ENCODE results near the gene HOXA11.
A peak's percentile ranks its signal among the peaks of the same experiment; 100 is the strongest.

HOXA11 gene

DNA sequence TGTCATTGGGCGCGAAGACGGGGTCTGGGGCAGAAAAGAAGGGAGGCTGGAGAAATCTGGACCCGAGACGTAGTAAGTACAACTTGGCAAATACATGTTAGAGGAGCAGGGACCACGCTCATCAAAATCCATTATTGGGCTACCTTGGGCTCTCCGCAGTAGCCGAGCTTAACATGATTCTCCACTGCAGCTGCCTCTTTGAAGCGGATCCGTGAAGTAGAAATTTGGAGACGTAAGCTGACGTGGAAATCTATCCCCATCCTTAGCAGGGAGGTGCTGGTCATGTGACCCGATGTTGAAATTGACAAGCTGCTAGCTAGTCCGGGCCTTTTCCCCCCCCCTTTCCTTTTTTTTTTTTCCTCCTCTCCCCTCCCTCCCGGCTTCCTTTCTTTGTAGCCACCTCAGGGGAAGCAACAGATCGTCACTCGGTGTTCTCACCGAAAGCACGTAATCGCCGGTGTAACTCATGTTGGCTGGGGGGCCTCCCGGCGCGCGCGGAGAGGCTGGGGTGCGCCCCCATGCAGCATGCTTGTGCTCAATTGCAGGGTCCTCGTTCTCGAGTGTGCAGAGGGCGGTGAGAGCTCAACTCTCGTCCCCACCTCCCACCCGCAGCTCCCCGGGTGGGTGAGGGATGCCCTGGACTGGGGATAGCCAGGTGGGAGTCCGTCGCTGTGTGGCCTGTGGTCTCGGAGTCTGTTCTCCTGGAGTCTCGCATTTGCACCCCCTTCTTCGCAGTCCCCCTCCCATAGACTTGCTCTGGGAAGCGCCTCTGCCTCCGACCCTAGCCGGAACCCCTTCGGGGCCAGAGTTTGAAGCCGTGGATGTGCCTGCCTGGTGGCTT lies at the start of gene HOXA11:
Gene HOXA11 (minus strand): TSS at position 220 of the 841 bp plus-strand sequence. CDS start 88 bp downstream, at position 132.
- DNase-seq, result no peak

DNA sequence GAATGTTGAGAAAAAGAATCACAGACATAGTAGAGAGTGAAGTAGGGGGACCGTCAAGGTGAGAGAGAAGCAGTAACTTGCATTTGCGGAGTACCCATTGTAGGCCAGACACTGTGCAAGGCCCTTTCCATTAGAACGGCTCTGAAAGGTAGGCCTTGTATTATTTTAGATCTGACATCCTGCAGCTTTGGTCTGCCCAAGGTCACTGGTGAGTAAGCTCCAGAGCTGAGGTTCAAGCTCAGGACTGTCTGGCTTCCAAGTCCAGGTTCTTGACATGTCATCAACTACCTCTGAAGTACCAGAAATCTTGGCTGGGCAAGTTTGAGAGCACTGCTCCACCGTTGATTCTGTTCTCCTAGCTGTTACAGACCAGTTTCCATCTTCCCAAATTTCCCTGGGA lies 44.4 kb upstream of the HOXA11 start:
- no peak for DNase-seq

DNA sequence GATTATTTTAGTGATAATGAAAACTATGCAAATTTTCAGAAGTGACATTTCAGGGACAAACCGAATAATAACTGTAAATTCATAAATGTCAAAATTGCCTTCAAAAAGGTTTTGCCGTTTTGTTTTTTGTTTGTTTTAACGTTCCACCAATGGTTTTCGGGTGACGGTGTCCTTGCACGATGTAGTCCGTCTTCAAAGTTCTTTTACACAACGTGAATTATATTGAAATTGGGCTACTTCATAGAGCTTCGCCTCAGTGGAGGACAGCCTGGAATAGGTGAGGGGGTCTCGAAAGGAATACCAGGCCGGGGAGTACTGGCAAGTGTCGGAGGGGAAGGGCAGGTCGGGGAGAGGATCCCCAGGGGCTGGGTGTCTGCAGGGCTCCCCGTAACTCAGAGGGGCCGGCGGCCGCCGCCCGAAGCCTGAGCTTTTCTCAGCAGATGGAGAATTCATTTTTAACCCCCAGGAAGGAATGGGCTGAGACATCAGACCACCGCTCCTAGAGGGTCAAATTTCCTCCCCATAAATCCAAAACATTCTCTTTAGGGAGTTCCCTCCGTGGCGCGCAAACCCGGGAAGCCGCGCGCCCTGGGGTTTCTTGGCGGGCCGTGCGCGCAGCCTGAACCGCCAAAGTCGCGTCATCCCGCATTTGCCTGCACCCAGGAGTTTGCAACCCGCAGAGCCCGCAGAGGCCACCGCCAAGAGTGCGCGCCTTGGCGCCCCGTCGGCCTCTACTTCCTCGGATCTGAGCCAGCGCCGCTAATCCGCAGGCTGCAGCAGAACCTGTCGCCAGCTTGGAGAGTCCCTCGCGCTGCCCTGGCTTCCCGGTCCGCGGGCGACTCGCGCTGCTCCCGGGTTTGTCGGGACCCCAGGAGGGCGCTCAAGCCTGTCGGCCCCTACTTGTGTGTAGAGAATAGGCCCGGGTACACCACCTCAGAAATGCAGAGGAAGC lies 40.2 kb upstream of the HOXA11 start:
- DNase-seq, result no peak

DNA sequence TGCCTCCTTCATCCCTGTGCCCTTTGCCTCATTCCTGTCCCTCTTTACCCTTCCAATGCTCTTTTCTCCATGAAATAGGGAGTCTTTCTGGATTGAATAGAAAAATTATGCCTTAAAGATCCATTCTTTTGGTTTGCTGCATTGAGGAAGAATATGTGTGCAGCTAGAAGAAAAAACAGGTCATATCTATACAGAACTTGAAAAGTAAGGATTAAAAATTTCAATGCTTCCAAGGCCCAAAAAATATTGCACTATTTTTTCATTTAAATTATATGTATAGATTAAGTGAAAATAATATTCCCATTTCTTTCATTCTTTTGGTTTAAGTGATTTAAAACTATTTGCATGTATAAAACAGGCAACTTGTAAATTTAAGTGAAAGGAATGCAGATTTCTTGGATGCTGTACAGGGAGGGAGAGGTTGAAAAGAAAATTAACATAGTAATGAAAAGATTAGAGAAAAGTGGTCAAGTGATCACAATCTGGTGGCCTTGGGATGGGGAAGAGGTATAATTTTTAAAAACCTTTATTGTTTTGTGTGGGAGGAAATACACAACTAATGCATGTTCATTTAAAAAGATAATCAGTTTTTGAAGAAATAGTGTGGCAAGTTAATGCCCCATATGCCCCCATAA lies 39.0 kb upstream of the HOXA11 start:
- no peak for DNase-seq

DNA sequence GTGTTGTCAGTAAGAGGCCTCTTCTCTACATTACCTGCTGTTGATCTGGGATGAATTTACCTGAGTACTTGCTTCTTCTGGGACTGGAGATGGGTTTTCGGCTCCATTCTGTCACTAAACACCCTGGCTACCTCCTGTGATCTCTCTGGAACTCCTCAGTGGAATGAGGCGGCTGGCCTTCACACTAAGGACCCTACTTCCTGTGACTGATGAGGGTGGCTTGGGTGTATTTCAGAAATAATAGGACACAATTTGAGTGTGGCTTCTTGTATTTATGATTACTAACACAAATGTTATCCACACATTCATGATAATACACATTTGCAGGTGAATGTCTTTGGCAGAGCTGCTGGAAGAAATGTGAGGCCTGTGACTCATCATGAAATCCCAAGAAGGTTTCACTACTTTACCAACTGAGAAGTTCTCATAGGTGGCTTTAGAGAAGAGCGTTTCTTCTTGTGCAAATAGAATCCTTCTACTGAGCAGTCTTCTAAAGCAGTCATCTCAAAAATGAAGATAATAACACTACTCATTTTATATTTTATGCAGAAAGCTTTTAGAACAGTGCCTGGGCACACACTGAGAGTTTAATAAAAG lies 36.3 kb upstream of the HOXA11 start:
- peak; percentile 68 for DNase-seq

DNA sequence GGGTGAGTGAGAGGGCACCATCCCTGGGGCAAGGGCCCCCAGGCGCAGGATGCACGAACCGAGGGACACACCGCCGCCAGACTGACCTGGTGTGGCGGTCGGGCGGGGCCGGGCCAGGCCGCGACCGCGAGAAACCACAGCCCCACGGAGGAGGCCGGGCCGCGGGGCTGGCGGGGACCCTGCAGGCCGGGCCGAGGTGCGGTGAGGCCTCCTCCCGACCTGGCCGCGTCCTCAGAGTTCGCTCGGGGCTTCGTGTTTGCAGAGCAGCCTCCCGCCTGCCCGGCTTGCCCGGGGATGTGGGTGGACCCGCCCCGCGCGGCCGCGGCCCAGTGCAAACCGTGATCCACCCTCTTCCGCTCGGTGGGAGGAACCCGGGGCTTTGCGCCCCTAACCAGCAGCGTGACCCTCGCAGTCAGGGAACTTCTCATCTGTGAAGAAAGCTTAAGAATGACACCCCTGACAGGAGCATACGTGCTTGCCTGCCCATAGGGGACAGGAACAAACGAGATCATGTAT lies 35.5 kb upstream of the HOXA11 start:
- DNase-seq, result no peak

DNA sequence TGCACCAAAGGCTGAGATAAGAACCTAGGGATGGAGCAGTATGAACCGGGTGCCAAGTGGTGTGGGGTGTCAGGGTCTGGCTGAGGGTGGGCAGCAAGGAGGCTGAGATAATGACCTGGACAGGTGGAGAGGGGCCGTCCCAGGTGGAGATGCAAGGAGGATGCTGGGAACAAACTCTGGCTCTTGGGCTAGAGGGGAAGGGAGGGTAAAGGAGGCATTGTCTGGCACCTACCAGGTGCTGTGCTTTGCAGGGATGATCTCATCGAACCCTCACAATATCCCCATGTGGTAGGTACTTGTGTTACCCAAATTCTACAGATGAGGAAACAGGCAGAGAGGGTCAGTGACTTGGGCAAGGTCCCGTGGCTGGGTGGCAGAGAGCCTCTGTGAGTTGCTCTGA lies 34.8 kb upstream of the HOXA11 start:
- DNase-seq, result no peak

DNA sequence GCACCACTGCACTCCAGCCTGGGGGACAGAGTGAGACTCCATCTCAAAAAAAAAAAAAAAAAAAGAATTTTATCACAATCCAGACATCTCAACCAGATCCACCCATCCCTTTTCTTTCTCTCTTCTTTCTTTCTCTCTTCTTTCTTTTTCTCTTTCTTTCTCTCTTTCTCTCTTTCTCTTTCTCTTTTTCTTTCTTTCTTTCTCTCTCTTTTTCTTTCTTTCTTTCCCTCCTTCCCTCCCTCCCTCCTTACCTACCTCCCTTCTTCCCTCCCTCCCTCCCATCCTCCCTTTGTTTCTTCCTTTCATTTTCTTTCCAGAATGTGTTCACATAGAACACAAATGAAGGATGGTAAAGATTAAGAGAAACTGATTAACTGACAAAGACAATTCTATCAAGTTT lies 32.9 kb upstream of the HOXA11 start:
- no peak for DNase-seq

DNA sequence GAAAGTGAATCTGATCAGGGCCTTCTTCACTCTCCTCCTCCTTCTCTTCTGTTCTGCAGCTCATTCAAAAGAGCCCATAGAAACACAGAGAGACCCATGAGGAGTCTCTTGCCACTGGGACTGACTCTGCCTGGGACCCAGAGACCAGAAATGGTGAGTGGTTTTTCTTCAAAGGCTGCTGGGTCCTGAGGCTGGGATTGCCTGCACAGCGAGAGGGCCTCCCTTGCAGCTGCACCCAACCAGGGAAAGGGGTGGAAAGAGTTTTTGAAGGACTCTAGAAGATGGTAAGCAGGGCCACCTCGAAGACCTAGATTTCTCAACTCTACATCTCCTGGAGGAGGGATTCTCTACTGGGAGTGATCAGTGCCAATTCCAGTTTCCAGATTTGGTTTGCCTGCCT lies 30.3 kb upstream of the HOXA11 start:
- no peak for DNase-seq

DNA sequence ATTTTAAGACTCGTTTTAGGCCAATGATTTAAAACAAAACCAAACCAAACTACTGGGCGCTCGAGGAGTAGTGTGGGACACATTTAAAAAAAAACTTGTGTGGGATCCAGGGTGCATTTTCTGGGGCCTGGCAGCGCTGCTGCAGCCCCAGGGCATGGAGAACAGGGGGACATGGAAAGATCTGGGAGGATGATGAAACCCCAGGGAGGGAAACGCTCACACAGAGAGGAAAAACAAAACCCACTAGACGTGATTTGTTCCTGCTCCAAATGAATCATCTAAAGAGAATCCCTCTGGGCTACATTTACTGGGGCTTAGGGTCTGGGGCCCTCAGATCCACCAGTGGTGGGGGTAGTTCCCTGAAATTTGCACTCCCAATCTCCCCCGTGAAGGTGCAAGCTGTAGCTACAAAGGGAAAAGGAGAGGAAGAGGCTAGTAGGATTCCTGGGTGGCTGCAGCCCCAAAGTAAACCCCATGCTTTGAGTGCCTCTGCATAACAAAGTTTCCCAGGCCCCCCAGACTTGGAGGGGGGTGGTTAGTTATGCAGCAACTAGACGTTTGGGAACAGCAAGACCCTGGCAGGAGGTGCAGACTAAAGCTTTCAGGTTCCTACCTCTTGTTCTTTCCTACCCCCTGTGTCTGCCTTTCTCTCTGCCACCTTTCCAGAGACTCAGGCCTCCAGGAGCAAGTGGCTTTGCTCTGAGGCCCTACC lies 29.4 kb upstream of the HOXA11 start:
- DNase-seq, result no peak

DNA sequence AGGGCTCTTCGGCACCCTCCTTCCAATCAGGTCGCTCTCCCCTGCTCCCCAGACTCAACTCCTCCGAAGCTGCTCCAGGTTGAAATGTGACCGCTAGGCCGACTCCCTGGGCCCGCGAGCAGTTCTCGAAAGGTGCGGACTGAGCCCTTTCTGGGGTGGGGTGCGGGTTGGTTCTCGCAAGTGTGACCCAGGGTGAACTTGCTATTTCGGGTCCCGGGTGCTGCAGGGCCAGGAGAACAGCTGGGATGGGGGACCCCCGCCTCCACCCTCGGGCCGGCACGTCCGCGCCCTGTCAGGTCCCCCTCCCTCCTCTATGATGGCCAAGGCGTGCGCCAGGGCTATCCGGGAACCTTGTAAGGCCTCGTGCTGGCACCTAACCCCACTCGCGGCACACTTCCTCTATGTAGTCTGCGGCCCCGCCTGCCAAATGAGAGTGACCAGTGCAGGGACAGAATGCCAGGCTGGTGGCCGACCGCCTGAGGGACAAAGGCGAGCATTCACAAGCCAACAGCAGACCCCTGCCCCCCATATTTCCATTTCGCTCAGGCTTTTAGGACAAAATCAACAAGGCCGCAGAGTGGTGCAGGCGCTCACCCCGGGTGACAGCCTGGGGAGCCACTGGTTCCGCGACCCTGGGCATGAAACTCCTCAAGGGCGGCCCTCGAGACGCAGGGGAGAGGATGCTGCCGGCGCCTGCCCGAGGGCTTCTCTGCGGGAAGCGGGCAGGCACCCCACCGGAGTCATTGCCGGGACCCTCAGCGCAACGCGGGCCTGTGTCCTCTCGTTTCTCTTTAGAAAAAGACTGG lies 28.6 kb upstream of the HOXA11 start:
- no peak for DNase-seq

DNA sequence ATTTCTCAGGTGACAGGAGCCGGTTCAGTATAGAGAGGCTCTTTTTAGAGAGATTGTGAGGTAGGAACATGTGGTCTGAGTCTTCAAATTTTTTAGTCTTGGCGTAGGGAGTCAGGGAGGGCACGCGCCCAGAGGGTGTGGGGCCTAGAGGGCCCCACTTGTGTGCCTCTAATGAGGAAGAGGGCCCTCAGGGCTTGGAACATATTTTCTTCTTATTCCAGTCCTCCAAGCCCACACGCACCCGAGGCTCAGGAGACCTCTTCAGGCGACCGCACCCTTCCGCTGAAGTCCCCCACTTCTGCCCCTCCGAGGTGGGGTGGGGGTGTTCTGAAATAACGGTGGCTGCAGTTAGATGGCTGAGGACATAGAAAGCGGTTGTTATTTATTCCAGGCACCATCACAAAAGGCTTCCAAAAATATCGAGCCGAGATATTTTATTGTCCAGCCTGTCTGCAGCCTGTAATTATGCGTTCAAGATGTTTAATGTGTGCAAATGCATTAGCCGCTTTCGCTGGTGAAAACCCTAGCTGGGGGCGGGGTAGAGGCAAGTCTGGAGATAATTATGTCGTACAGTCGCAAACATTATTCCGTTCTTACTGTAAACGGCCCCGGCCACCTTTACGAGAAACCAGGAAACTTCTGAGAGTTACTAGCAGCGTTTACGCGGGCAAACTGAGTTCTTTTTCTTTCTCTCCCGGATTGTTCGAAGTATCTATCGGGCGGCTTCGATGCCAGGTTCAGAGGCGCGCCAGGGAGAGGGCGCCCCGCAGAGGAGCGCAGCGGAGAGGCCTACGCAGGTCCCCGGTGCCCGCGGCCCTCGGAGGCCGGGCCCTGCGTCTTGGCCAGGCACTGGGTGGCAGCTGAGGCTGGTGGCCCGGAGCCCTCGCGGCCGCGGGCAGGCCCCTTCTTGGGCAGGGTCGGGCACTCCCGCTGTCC lies 27.7 kb upstream of the HOXA11 start:
- DNase-seq, result no peak

DNA sequence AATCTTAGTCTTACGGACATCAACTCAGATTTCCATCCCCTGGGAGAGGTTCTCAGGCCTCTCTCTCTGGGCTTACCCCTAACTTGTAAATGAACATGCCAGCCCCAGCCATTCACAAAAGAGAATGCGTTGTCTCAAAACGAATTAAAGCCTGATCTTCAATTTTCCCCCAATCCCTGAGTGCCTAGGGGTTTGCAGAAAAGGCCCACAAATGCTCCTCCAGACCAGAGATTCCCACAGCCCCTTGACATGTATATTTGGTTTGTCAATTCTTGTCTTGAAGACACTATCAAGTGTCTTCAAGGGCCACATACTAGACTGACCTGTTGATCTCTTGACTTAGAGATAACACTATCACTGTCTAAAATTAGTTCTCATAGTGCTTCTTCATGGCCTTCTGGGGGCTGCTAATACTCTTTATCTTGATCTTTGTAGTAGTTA lies 26.8 kb upstream of the HOXA11 start:
- no peak for DNase-seq

DNA sequence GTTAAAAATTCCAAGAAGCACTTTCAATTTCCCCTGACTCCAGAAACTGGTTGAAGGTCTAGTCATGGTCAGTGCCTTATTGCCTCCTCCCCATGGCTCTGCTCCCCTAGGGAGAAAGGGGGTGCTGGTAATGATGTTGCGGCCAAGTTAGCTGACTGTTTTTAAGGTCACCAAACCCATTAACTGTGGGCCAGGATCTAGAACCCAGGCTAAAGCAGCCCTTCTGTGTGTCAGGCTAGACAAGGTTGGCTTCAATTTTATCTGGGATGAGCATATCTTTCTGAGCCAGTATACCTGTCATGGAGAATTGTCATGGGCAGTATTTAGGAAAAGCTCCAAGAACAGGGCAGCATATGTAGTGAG lies 26.0 kb upstream of the HOXA11 start:
- DNase-seq, result no peak

DNA sequence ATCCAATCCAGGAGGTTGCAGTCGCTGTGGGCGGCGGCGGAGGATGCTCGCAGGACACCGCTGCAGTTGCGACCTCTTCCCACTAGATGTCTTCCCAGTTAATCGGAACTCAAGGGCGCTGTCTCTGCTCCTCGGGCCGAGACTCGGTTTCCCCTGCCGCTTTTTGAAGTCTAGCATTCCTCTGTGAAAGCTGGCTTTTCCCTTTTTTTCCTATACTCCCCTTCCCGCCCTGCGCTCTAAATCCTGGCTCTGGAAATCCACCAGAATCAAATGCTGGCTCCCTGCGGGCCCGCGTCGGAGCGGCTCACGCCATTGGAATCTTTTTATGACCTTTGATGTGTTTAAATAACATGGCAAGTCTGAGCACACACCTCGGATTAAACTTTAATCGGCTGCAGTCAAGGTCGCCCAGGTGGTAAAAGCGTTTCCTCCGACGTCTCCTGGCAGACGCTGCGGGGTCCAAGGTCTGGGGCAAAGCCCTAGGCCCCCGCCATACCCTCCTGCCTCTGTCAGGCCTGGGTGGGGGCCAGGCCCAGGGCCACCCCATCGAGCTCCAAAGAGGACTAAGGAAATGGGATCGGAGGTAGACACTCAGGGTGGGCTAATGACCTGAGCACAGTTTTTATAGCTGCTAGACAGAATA lies 25.5 kb upstream of the HOXA11 start:
- DNase-seq, result peak; percentile 35

DNA sequence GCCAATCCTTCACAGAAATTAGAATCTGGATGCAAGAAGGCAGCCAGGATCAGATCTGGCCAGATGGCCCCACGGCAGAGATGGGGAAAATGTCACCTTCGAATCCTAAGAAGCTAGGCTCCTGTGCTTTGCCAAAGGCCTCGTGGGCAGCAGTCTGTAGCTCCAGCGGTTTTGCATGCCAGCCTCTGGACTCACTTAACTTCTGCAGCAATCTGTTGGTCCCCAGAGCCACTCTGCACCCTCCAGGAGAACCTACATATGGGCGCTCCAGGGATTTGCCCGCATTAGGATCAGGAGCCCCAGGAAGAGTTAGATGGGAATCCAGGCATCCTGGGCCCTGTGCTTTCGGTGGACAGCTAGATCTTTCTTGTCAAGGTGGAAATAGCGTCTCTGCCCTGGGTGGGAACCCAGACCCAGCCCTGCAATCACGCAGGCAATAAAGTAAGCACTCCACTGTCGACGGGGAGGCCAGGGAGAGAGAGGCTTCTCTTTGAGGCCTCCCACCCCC lies 25.0 kb upstream of the HOXA11 start:
- DNase-seq, result no peak

DNA sequence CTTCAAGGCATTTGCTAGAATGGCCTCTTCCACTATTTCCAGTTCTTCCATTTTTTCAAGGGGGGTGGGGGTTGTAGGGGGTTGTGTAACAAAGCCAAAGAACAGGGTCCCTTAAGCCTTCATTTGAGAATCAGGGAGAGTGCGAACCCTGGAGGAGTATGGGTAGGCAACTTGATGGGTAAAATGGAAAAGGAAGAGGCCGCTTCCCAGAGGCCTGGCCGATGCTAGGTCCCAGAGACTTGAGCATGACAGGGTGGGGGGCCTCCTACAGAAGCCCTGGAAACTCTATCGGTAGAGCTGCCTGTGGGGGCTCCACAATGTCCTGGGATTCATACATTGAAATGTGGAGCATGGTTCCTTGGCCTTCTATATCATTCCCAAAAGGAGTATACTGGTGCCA lies 24.0 kb upstream of the HOXA11 start:
- no peak for DNase-seq

DNA sequence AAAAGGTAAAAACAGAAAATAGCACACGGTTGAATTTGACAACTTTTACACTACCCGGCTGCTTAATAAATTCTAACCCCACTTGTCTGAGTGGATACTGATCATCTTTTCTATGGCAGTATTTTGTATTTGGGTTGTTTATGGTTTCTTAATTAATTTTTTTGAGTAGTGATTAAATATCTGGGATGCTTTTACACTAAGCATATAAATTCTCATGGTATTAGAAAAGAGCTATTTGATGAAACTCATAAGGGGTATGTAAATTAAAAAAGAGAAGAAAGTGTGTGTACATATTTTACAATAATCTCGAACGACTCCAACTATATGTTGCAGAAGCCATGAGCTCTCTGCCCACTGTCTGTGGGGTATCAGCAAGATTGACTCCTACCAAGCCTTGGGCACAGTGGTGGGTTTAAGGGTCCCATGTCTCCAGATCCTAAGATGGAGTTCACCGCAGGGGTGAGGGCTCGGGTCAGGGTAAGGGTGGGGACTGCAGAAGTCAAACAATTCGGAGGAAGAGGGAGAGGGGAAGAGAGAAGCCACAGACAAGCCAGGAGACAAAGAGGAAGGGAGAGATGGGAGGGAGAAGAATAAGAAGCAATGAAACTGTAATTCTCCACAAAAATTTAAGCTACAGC lies 22.4 kb upstream of the HOXA11 start:
- no peak for DNase-seq

Measured in NCI-H226 (cell line).